Measurements from ENCODE around the gene CPM.

DNA sequence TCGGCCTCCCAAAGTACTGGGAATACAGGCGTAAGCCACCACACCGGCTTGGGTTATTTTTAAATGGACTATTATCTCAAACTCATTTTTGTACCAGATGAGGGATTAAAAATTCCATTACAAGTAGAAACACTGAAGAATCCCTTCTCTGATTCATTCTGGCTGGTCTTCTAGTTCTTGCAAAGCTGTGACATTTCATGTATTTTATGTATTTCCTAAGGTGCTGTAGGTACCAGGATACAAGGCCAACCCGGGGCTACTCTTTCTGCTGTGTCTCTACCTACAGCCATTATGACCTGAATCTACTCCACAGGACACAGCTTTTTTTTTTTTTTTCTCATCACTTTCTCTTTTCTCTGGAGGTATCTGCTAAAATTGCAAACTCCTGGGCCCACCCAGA is 24.9 kb downstream of the CPM start:
- TF ChIP-seq, protein P1, sequence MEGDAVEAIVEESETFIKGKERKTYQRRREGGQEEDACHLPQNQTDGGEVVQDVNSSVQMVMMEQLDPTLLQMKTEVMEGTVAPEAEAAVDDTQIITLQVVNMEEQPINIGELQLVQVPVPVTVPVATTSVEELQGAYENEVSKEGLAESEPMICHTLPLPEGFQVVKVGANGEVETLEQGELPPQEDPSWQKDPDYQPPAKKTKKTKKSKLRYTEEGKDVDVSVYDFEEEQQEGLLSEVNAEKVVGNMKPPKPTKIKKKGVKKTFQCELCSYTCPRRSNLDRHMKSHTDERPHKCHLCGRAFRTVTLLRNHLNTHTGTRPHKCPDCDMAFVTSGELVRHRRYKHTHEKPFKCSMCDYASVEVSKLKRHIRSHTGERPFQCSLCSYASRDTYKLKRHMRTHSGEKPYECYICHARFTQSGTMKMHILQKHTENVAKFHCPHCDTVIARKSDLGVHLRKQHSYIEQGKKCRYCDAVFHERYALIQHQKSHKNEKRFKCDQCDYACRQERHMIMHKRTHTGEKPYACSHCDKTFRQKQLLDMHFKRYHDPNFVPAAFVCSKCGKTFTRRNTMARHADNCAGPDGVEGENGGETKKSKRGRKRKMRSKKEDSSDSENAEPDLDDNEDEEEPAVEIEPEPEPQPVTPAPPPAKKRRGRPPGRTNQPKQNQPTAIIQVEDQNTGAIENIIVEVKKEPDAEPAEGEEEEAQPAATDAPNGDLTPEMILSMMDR (optimal IDR thresholded peaks at IDR 0.05 in 1 of 3, IDR thresholded peaks at IDR 0.05 in 1 of 3, conservative IDR thresholded peaks at IDR 0.05 in 1 of 3; ENCODE audit: extremely low read depth in 1 of 3, insufficient read depth in 2 of 3, low read length in 3 of 3): no peak
- no peak for TF ChIP-seq EZH2 (IDR thresholded peaks at IDR 0.05; ENCODE audit: low read length)

Measured in keratinocyte (primary cell).